GM12872 (cell line): ENCODE results near the gene SPHKAP.

Experiments
- CTCF ChIP-seq: IDR thresholded peaks from 3 replicates; pipeline ENCODE4 v1.5.1; 2011; ENCODE audit warnings: low read depth, mild to moderate bottlenecking, low read length, moderate library complexity; ENCODE audit not compliant: insufficient read depth

The SPHKAP gene

GRCh38 chr2:228017784-228018183 lies 163.7 kb downstream of the SPHKAP start:
- no peak for TF ChIP-seq CTCF

DNA sequence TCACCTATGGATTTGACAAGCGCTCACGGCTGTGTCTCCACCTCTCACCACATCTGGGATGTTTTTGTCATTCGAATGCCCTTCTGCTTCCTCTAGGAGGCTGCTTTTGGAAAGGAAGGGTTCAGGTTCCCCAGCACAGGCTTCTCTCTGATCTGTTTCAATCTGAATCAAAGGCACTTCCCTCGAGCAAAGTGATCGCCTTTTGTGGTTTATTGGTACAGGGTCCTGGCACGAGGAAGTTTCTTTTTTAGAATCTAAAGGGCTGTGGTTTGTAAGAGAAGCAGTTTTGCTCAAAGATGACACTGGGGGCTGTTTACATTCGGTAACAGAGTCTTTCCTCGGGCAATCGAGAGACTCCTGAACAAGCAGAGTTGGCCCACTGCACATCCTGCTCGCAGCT lies 165.1 kb downstream of the SPHKAP start:
- no peak for TF ChIP-seq CTCF

GRCh38 chr2:228015741-228016140 lies 165.7 kb downstream of the SPHKAP start:
- no peak for TF ChIP-seq CTCF

- TF ChIP-seq CTCF: no peak
These were observed 185.1 kb downstream of the SPHKAP start for GRCh38 chr2:227996366-227996765.

DNA sequence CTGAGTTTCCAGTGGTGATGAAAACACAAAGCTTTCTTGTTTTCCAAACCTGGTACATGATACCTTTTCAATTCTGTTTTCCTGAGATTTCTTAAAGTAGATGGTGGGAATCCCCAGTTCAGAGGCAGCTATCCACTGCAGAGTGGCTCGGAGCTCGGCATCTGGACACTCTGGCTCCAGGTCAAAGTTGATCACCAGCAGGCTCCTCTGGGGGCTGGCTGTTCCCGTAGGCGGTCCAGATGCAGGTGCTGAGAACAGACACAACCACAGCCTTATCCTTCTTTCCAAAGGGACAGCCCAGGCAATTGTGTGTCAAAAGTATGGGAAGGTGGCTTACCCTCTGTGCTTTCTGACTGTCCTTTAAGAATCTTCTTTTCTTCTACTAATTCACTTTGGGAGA lies 190.6 kb downstream of the SPHKAP start:
- no peak for TF ChIP-seq CTCF

GRCh38 chr2:227973241-227973640 lies 208.2 kb downstream of the SPHKAP start:
- TF ChIP-seq CTCF: no peak

- TF ChIP-seq CTCF: no peak
These were observed 209.8 kb downstream of the SPHKAP start for GRCh38 chr2:227971619-227972230.
